Peyer's patch (tissue), 4 donors: ENCODE data around the gene ASCC2. TPM values are rescaled to one million over a fixed set of nuclear protein-coding genes. Genes with fewer than 3 reads are reported as not detected.

ENCODE experiments used
- DNase-seq, 3 donors: peaks; one replicate each; pipeline ENCODE4 v3.0.0-alpha.2; 2017 to 2019
- H3K27ac ChIP-seq, 4 donors: fragments of 200-600 bp; sonication (generic); one replicate each; pipeline ENCODE4 v1.5.1; 2016 to 2019
- H3K27me3 ChIP-seq, 2 donors: fragments of 200-600 bp; sonication (generic); one replicate each; pipeline ENCODE4 v1.5.1; 2019
- H3K36me3 ChIP-seq, 3 donors: fragments of 200-600 bp; sonication (generic); one replicate each; pipeline ENCODE4 v1.5.1; 2016 to 2019
- H3K4me1 ChIP-seq, 4 donors: fragments of 200-600 bp; sonication (generic); one replicate each; pipeline ENCODE4 v1.5.1; 2016 to 2019
- H3K4me3 ChIP-seq, 4 donors: fragments of 200-600 bp; sonication (generic); 1 replicate in 3 of 4; 2 replicates in 1 of 4; pipeline ENCODE4 v1.5.1; 2016 to 2019; ENCODE audit warnings: mild to moderate bottlenecking in 1 of 4
- H3K9me3 ChIP-seq, 4 donors: fragments of 200-600 bp; sonication (generic); one replicate each; pipeline ENCODE4 v1.5.1; 2016 to 2019; ENCODE audit warnings: mild to moderate bottlenecking in 1 of 4
- CTCF ChIP-seq, 6 experiments: fragments of 450-650 bp in 4 of 6; fragments of 200-600 bp in 2 of 6; sonication (generic) in 1 of 6; IDR thresholded peaks; one replicate each; pipeline ENCODE4 v1.5.1; 2017 to 2019; ENCODE audit warnings: antibody characterized with exemption in 6 of 6, mild to moderate bottlenecking in 3 of 6, moderate library complexity in 1 of 6
- POLR2A ChIP-seq, 2 donors: fragments of 450-650 bp; IDR thresholded peaks; one replicate each; pipeline ENCODE4 v1.5.1; 2017; ENCODE audit warnings: antibody characterized with exemption in 2 of 2, mild to moderate bottlenecking in 2 of 2, moderate library complexity in 2 of 2
- total RNA-seq, 4 donors: library from RNA; depleted of rRNA; stranded (reverse); fragments of >200 nt; gene quantifications; one replicate each; pipeline ENCODE4 v1.1.0, GENCODE V29; 2016

ASCC2 gene
- total RNA-seq, 4 donors from 2014 or later: 47.5 to 91.6 (median 78.4) TPM

GRCh38 chr22:29768052-29768693 is 69.9 kb downstream of the ASCC2 start:
- no peak for DNase-seq
- no peaks in the 10 kb centered on the region for H3K27me3 ChIP-seq
- H3K4me1 ChIP-seq: peaks cover 0 to 21% (median 3%) of the 10 kb centered on the region in 4 donors
- peak overlapping the region; percentile 62 to 79 (median 77) for H3K4me3 ChIP-seq
- no peak for TF ChIP-seq POLR2A (IDR thresholded peaks at IDR 0.05)
- TF ChIP-seq CTCF (IDR thresholded peaks at IDR 0.05): no peak
- H3K27ac ChIP-seq: peak overlapping the region in 3 of 4 donors; percentile 64 to 87 (median 83)
- no peaks in the 10 kb centered on the region for H3K9me3 ChIP-seq
- H3K36me3 ChIP-seq: peaks cover 0 to 27% (median 0%) of the 10 kb centered on the region in 3 donors

GRCh38 chr22:29767171-29768051 is 70.7 kb downstream of the ASCC2 start, which contains the start of gene UQCR10:
Gene UQCR10, plus strand, starts transcription at chr22:29767369. Its CDS starts 30 bp downstream, at chr22:29767399.
- Histone ChIP-seq H3K4me1 (peaks cover 0 to 21% (median 3%) of the 10 kb centered on the region in 4 donors), H3K4me3 (peak within 1 kb of the TSS; percentile 62 to 79 (median 77)), H3K9me3 (no peaks in the 10 kb centered on the region), H3K27me3 (no peaks in the 10 kb centered on the region), H3K27ac (peak within 1 kb of the TSS; percentile 64 to 87 (median 84)), H3K36me3 (peaks cover 0 to 27% (median 0%) of the 10 kb centered on the region in 3 donors)
- TF ChIP-seq CTCF (IDR thresholded peaks at IDR 0.05) (no peak), POLR2A (IDR thresholded peaks at IDR 0.05) (peak; percentile 44 to 54)
- peak; percentile 91 to 97 (median 92) for DNase-seq

- peaks cover 0 to 27% (median 0%) of the 10 kb centered on the region in 3 donors for H3K36me3 ChIP-seq
These were observed 71.4 kb downstream of the ASCC2 start, which contains the start of gene ZMAT5 for GRCh38 chr22:29766632-29767170. Gene ZMAT5, minus strand, starts transcription at chr22:29767007. Its CDS starts 18,463 bp downstream, at chr22:29748544.

GRCh38 chr22:29765905-29766631 is 72.0 kb downstream of the ASCC2 start:
- Histone ChIP-seq H3K4me3 (peak overlapping the region; percentile 62 to 79 (median 77)), H3K4me1 (peaks cover 0 to 21% (median 3%) of the 10 kb centered on the region in 4 donors), H3K9me3 (no peaks in the 10 kb centered on the region), H3K36me3 (peaks cover 0 to 21% (median 0%) of the 10 kb centered on the region in 3 donors), H3K27me3 (no peaks in the 10 kb centered on the region), H3K27ac (peak overlapping the region; percentile 64 to 87 (median 84))
- peak in 1 of 3 donors; percentile 62 for DNase-seq
- no peak for TF ChIP-seq POLR2A (IDR thresholded peaks at IDR 0.05)
- TF ChIP-seq CTCF (IDR thresholded peaks at IDR 0.05): no peak

More at GRCh38 chr22:29766632-29767170, 71.4 kb downstream of the ASCC2 start, which contains the start of gene ZMAT5:
- peak within 1 kb of the TSS; percentile 62 to 79 (median 77) for H3K4me3 ChIP-seq
- peak within 1 kb of the TSS; percentile 64 to 87 (median 84) for H3K27ac ChIP-seq
- DNase-seq: peak; percentile 94 to 98 (median 95)
- peaks cover 0 to 21% (median 3%) of the 10 kb centered on the region in 4 donors for H3K4me1 ChIP-seq
- TF ChIP-seq POLR2A (IDR thresholded peaks at IDR 0.05) (peak; percentile 92), CTCF (IDR thresholded peaks at IDR 0.05) (no peak)
- no peaks in the 10 kb centered on the region for H3K9me3 ChIP-seq
- H3K27me3 ChIP-seq: no peaks in the 10 kb centered on the region
